Stimulated activated CD4-positive, alpha-beta T cell treated with anti-CD3 and anti-CD28 coated beads, TNF-alpha, amount 100 ng/mL, for 24 hours (primary cell): ENCODE results near the gene NPB.

Source experiments
- DNase-seq, 3 experiments: peaks; one replicate each; pipeline ENCODE4 v3.0.0-alpha.2; 2020; ENCODE audit warnings: low read depth in 3 of 3

Gene NPB

GRCh38 chr17:81940538-81941483 lies 38.8 kb downstream of the NPB start:
- DNase-seq, result no peak

- DNase-seq, result no peak
Observed at GRCh38 chr17:81941484-81942166, 39.6 kb downstream of the NPB start.

- no peak for DNase-seq
Observed at GRCh38 chr17:81942167-81942553, 40.1 kb downstream of the NPB start.

GRCh38 chr17:81944858-81945257 lies 42.8 kb downstream of the NPB start:
- DNase-seq, result no peak

- DNase-seq, result no peak
Observed at GRCh38 chr17:81947189-81947588, 45.2 kb downstream of the NPB start, which contains the start of gene MYADML2. Gene MYADML2, minus strand, starts transcription at chr17:81947233. Its CDS starts 5,492 bp downstream, at chr17:81941741.

GRCh38 chr17:81948635-81949378 lies 46.8 kb downstream of the NPB start:
- no peak for DNase-seq

GRCh38 chr17:81950501-81950900 lies 48.5 kb downstream of the NPB start:
- DNase-seq, result no peak

- no peak for DNase-seq
Observed at GRCh38 chr17:81951785-81952684, 50.0 kb downstream of the NPB start.
